ENCODE results near the gene GTF2IRD1. TPM values are rescaled to one million over a fixed set of nuclear protein-coding genes. Genes with fewer than 3 reads are reported as not detected.

The GTF2IRD1 gene
- total RNA-seq, 1 experiment from 2014 or later = 42.9 TPM

DNA sequence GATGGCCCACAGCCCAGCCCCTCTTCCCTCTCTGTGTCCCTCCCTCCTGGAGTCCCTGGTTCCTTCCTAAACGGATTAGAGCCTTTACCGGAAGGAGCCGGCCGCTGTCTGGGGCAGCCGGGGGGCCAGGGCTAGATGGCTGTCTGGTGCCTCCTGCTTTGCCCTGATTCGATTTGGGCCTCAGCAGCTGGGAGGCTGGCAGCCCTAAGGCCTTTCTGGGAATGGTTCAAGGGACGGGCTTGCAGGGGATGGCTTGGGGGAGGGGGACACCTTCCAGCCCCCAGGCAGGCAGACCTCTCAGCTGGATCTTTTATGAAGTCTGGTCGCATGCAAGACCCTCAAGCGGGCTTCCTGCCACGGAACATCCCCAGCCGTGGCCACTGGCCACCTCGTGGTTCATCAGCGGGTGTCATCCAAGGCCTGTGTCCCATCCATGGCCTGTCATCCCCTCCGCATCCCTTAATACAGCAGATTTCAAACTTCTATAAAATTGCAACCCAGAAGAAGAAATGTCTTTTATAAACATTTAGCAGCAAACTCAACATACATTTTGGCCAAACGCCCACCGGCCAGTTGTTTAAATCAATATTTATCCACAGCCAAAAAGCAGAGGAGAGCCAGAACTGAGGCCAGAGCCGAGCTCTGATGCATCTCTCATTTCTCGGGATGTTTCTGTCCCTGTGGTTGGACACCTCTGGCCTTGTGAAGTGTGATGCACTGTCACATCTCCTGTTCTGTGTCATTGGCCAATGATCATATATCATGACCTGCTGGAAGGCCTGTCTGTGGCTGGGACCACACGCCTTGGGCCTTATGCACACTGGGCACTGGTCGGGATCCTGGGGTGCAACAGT, 52.0 kb downstream of the GTF2IRD1 start:
- TF ChIP-seq CREB1 (CRISPR knock-in tag; IDR thresholded peaks at IDR 0.05) = no peak
- TF ChIP-seq, protein P1, sequence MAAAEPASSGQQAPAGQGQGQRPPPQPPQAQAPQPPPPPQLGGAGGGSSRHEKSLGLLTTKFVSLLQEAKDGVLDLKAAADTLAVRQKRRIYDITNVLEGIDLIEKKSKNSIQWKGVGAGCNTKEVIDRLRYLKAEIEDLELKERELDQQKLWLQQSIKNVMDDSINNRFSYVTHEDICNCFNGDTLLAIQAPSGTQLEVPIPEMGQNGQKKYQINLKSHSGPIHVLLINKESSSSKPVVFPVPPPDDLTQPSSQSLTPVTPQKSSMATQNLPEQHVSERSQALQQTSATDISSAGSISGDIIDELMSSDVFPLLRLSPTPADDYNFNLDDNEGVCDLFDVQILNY (CRISPR knock-in tag; IDR thresholded peaks at IDR 0.05) = no peak
- no peak for TF ChIP-seq ESRRA (CRISPR knock-in tag; IDR thresholded peaks at IDR 0.05; ENCODE audit: borderline replicate concordance)
- no peak for TF ChIP-seq ZNF138 (CRISPR knock-in tag; conservative IDR thresholded peaks at IDR 0.05)
- no peak for TF ChIP-seq JAZF1 (CRISPR knock-in tag; IDR thresholded peaks at IDR 0.05)
- TF ChIP-seq ETV6 (CRISPR knock-in tag; IDR thresholded peaks at IDR 0.05) = no peak
- TF ChIP-seq TP53 (CRISPR knock-in tag; IDR thresholded peaks at IDR 0.05) = no peak
- TF ChIP-seq ZNF219 (CRISPR knock-in tag; IDR thresholded peaks at IDR 0.05; ENCODE audit: borderline replicate concordance) = no peak
- no peak for TF ChIP-seq ZNF671 (CRISPR knock-in tag; IDR thresholded peaks at IDR 0.05)
- TF ChIP-seq, protein P2, sequence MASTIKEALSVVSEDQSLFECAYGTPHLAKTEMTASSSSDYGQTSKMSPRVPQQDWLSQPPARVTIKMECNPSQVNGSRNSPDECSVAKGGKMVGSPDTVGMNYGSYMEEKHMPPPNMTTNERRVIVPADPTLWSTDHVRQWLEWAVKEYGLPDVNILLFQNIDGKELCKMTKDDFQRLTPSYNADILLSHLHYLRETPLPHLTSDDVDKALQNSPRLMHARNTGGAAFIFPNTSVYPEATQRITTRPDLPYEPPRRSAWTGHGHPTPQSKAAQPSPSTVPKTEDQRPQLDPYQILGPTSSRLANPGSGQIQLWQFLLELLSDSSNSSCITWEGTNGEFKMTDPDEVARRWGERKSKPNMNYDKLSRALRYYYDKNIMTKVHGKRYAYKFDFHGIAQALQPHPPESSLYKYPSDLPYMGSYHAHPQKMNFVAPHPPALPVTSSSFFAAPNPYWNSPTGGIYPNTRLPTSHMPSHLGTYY (CRISPR knock-in tag; IDR thresholded peaks at IDR 0.05) = no peak
- TF ChIP-seq, protein P3, sequence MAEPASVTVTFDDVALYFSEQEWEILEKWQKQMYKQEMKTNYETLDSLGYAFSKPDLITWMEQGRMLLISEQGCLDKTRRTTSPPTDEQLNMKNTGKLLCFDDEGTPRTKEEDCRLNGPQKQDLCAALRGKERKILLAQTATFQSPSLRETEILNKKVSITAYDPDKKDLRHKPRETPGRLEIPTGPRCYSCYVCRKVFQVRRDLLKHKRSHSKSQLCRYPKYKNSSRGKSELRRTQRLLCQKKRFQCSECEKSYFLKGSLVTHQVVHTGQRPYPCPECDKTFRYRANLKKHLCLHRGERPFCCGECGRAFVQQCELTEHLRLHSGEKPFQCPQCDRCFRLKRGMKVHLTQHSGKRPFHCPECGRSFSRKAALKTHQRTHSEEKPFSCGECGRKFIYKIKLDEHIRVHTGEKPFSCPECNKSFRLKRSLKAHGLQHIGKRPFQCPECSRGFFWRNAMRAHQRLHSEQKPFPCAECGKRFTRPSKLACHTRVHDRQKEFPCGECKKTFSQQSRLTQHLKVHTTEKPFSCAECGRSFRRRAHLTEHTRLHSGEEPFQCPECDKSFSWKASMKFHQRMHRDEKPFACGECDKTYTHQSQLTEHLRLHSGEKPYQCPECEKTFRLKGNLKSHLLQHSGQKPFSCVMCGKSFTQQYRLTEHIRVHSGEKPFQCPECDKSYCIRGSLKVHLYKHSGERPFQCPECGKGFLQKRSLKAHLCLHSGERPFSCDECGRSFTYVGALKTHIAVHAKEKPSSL (CRISPR knock-in tag; conservative IDR thresholded peaks at IDR 0.05) = no peak
- TF ChIP-seq, protein P4, sequence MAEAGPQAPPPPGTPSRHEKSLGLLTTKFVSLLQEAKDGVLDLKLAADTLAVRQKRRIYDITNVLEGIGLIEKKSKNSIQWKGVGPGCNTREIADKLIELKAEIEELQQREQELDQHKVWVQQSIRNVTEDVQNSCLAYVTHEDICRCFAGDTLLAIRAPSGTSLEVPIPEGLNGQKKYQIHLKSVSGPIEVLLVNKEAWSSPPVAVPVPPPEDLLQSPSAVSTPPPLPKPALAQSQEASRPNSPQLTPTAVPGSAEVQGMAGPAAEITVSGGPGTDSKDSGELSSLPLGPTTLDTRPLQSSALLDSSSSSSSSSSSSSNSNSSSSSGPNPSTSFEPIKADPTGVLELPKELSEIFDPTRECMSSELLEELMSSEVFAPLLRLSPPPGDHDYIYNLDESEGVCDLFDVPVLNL (CRISPR knock-in tag; IDR thresholded peaks at IDR 0.05; ENCODE audit: borderline replicate concordance, low read depth) = no peak
- TF ChIP-seq, protein P5, sequence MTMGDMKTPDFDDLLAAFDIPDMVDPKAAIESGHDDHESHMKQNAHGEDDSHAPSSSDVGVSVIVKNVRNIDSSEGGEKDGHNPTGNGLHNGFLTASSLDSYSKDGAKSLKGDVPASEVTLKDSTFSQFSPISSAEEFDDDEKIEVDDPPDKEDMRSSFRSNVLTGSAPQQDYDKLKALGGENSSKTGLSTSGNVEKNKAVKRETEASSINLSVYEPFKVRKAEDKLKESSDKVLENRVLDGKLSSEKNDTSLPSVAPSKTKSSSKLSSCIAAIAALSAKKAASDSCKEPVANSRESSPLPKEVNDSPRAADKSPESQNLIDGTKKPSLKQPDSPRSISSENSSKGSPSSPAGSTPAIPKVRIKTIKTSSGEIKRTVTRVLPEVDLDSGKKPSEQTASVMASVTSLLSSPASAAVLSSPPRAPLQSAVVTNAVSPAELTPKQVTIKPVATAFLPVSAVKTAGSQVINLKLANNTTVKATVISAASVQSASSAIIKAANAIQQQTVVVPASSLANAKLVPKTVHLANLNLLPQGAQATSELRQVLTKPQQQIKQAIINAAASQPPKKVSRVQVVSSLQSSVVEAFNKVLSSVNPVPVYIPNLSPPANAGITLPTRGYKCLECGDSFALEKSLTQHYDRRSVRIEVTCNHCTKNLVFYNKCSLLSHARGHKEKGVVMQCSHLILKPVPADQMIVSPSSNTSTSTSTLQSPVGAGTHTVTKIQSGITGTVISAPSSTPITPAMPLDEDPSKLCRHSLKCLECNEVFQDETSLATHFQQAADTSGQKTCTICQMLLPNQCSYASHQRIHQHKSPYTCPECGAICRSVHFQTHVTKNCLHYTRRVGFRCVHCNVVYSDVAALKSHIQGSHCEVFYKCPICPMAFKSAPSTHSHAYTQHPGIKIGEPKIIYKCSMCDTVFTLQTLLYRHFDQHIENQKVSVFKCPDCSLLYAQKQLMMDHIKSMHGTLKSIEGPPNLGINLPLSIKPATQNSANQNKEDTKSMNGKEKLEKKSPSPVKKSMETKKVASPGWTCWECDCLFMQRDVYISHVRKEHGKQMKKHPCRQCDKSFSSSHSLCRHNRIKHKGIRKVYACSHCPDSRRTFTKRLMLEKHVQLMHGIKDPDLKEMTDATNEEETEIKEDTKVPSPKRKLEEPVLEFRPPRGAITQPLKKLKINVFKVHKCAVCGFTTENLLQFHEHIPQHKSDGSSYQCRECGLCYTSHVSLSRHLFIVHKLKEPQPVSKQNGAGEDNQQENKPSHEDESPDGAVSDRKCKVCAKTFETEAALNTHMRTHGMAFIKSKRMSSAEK (CRISPR knock-in tag; IDR thresholded peaks at IDR 0.05; ENCODE audit: borderline replicate concordance) = no peak
- TF ChIP-seq CREM (CRISPR knock-in tag; IDR thresholded peaks at IDR 0.05) = no peak
- no peak for TF ChIP-seq GABPB1 (CRISPR knock-in tag; IDR thresholded peaks at IDR 0.05)
- no peak for TF ChIP-seq EMX1 (CRISPR knock-in tag; IDR thresholded peaks at IDR 0.05)
- CTCF ChIA-PET = no interaction called here
- POLR2A ChIA-PET = no interaction called here
- Mint-ChIP-seq H3K27ac (no peak overlapping the region), H3K4me1 (0 out of 2 replicates have a peak, but pooled peaks cover 2% of the 10 kb centered on the region), H3K4me3 (no peak overlapping the region), H3K36me3 (peaks cover 13% of the 10 kb centered on the region), H3K27me3 (ENCODE audit: low read depth) (no peaks in the 10 kb centered on the region; the same call in 1 of the 2 replicates), H3K9me3 (no peaks in the 10 kb centered on the region)
- ATAC-seq (no peak), DNase-seq (ENCODE audit: low spot score) (no peak)
